H9 (cell line): Measurements from ENCODE around the gene UBR2. TPM values are rescaled to one million over a fixed set of nuclear protein-coding genes. Genes with fewer than 3 reads are reported as not detected.

Source experiments
- DNase-seq: peaks from one replicate; pipeline ENCODE4 v3.0.0-alpha.2; 2017
- H2AFZ ChIP-seq: one replicate; pipeline ENCODE4 v1.6.1; 2013; ENCODE audit warnings: mild to moderate bottlenecking, low read length, control low read depth, moderate library complexity
- H2AK5ac ChIP-seq: 2 replicates; pipeline ENCODE4 v1.6.1; 2013; ENCODE audit warnings: low read length, control low read depth, mixed read lengths; ENCODE audit not compliant: insufficient read length
- H2BK120ac ChIP-seq: one replicate; pipeline ENCODE4 v1.6.1; 2013; ENCODE audit warnings: low read depth, mild to moderate bottlenecking, low read length, control low read depth, inconsistent platforms; ENCODE audit not compliant: poor library complexity, severe bottlenecking
- H2BK12ac ChIP-seq: 2 replicates; pipeline ENCODE4 v1.6.1; 2013; ENCODE audit warnings: low read length, control low read depth, mixed read lengths, low read depth; ENCODE audit not compliant: insufficient read length
- H2BK15ac ChIP-seq: 2 replicates; pipeline ENCODE4 v1.6.1; 2013; ENCODE audit warnings: low read depth, low read length, control low read depth
- H2BK20ac ChIP-seq: one replicate; pipeline ENCODE4 v1.6.1; 2013; ENCODE audit warnings: low read depth, mild to moderate bottlenecking, low read length, control low read depth, inconsistent platforms; ENCODE audit not compliant: poor library complexity, severe bottlenecking
- H2BK5ac ChIP-seq: 2 replicates; pipeline ENCODE4 v1.6.1; 2013; ENCODE audit warnings: low read length, control low read depth, mixed read lengths; ENCODE audit not compliant: insufficient read length
- H3K14ac ChIP-seq: 2 replicates; pipeline ENCODE4 v1.6.1; 2013; ENCODE audit warnings: low read length, control low read depth; ENCODE audit not compliant: insufficient read depth
- H3K18ac ChIP-seq: 2 replicates; pipeline ENCODE4 v1.6.1; 2013; ENCODE audit warnings: low read depth, mild to moderate bottlenecking, mixed read lengths, low read length, control low read depth; ENCODE audit not compliant: insufficient read length
- H3K23ac ChIP-seq: 2 replicates; pipeline ENCODE4 v1.6.1; 2013; ENCODE audit warnings: low read length, control low read depth, mixed read lengths, low read depth; ENCODE audit not compliant: insufficient read length
- H3K23me2 ChIP-seq: 2 replicates; pipeline ENCODE4 v1.6.1; 2013; ENCODE audit warnings: low read depth, mild to moderate bottlenecking, mixed read lengths, low read length, control low read depth; ENCODE audit not compliant: insufficient read length, poor library complexity, severe bottlenecking
- H3K27ac ChIP-seq: 2 replicates; pipeline ENCODE4 v1.5.1; 2013; ENCODE audit warnings: low read length, control low read depth, mixed read lengths, low read depth; ENCODE audit not compliant: insufficient read length
- H3K27me3 ChIP-seq: 2 replicates; pipeline ENCODE4 v1.6.1; 2013; ENCODE audit warnings: low read length, control low read depth, inconsistent platforms; ENCODE audit not compliant: insufficient read depth
- H3K4ac ChIP-seq: 2 replicates; pipeline ENCODE4 v1.6.1; 2013; ENCODE audit warnings: low read depth, mild to moderate bottlenecking, control low read depth, inconsistent platforms, low read length, moderate library complexity
- H3K4me1 ChIP-seq: 2 replicates; pipeline ENCODE4 v1.6.1; 2013; ENCODE audit warnings: low read length, control low read depth, inconsistent platforms; ENCODE audit not compliant: insufficient read depth
- H3K4me2 ChIP-seq: 2 replicates; pipeline ENCODE4 v1.6.1; 2013; ENCODE audit warnings: low read length, control low read depth, mixed read lengths; ENCODE audit not compliant: insufficient read length, insufficient read depth
- H3K56ac ChIP-seq: 2 replicates; pipeline ENCODE4 v1.6.1; 2013; ENCODE audit warnings: low read depth, mild to moderate bottlenecking, mixed read lengths, low read length, control low read depth; ENCODE audit not compliant: insufficient read length
- H3K79me1 ChIP-seq: 2 replicates; pipeline ENCODE4 v1.6.1; 2013; ENCODE audit warnings: low read depth, mild to moderate bottlenecking, moderate library complexity, low read length, control low read depth, inconsistent platforms; ENCODE audit not compliant: insufficient read depth, poor library complexity, severe bottlenecking
- H3K79me2 ChIP-seq: 2 replicates; pipeline ENCODE4 v1.6.1; 2013; ENCODE audit warnings: low read length, control low read depth, inconsistent platforms; ENCODE audit not compliant: insufficient read depth
- H3K9ac ChIP-seq: 2 replicates; pipeline ENCODE4 v1.6.1; 2013; ENCODE audit warnings: low read length, control low read depth, mixed read lengths; ENCODE audit not compliant: insufficient read length; ENCODE audit errors: extremely low read depth
- H3K9me3 ChIP-seq: one replicate; pipeline ENCODE4 v1.6.1; 2013; ENCODE audit warnings: low read depth, low read length, inconsistent platforms; ENCODE audit not compliant: control insufficient read depth
- H3T11ph ChIP-seq: one replicate; pipeline ENCODE4 v1.6.1; 2013; ENCODE audit warnings: mild to moderate bottlenecking, low read length, control low read depth, inconsistent platforms
- H4K20me1 ChIP-seq: one replicate; pipeline ENCODE4 v1.6.1; 2013; ENCODE audit not compliant: control insufficient read depth, insufficient read length, insufficient read depth
- H4K5ac ChIP-seq: 2 replicates; pipeline ENCODE4 v1.6.1; 2013; ENCODE audit warnings: low read depth, mild to moderate bottlenecking, mixed read lengths, low read length, control low read depth; ENCODE audit not compliant: insufficient read length
- H4K8ac ChIP-seq: replicated peaks from 2 replicates; pipeline ENCODE4 v1.6.1; 2013; ENCODE audit warnings: low read length, control low read depth, mixed read lengths, low read depth; ENCODE audit not compliant: insufficient read length
- H4K91ac ChIP-seq: 2 replicates; pipeline ENCODE4 v1.6.1; 2013; ENCODE audit warnings: low read depth, mild to moderate bottlenecking, moderate library complexity, mixed read lengths, low read length, control low read depth; ENCODE audit not compliant: insufficient read length
- H3K27ac Mint-ChIP-seq, 3 experiments: 2 replicates in 2 of 3; 3 replicates in 1 of 3; pipeline ENCODE4 v1.8.0; 2020 to 2021; ENCODE audit warnings: mixed read lengths in 3 of 3, mild to moderate bottlenecking in 1 of 3, moderate library complexity in 1 of 3
- H3K27me3 Mint-ChIP-seq: 2 replicates; pipeline ENCODE4 v1.8.0; 2021; ENCODE audit warnings: low read depth, mild to moderate bottlenecking, moderate library complexity, mixed read lengths
- H3K36me3 Mint-ChIP-seq, 3 experiments: 2 replicates in 2 of 3; 3 replicates in 1 of 3; pipeline ENCODE4 v1.8.0; 2020 to 2021; ENCODE audit warnings: low read depth in 3 of 3, mixed read lengths in 3 of 3; ENCODE audit not compliant: insufficient read depth in 1 of 3
- H3K4me1 Mint-ChIP-seq, 2 experiments: 2 replicates each; pipeline ENCODE4 v1.8.0; 2020; ENCODE audit warnings: mixed read lengths in 2 of 2
- H3K4me3 Mint-ChIP-seq, 2 experiments: 2 replicates in 1 of 2; 3 replicates in 1 of 2; pipeline ENCODE4 v1.8.0; 2020 to 2021; ENCODE audit warnings: mild to moderate bottlenecking in 2 of 2, mixed read lengths in 2 of 2, moderate library complexity in 1 of 2
- H3K9me3 Mint-ChIP-seq, 2 experiments: 2 replicates in 1 of 2; 3 replicates in 1 of 2; pipeline ENCODE4 v1.8.0; 2020; ENCODE audit warnings: mild to moderate bottlenecking in 2 of 2, mixed read lengths in 2 of 2, moderate library complexity in 1 of 2
- WGBS: extraction: QIAGEN DNeasy Blood & Tissue Kit; methylation state at CpG from one replicate; pipeline ENCODE4 v1.1.7; 2013; ENCODE audit warnings: missing lambda C conversion rate, low lambda C conversion rate, mixed read lengths; ENCODE audit not compliant: insufficient read length; ENCODE audit errors: extremely low coverage; 5-methylcytosine and 5-hydroxymethylcytosine counted together
- total RNA-seq: library from RNA; stranded (reverse); gene quantifications from 2 replicates; pipeline ENCODE4 v1.2.1, GENCODE V29; 2021
- TF ChIP-seq, protein P1 (sequence below): fragments of 200-600 bp; sonication (generic); conservative IDR thresholded peaks from 3 replicates; pipeline ENCODE4 v1.8.0; 2021; ENCODE audit warnings: antibody characterized with exemption, mild to moderate bottlenecking

UBR2 gene
- total RNA-seq, 1 experiment from 2014 or later: 18.7 TPM

DNA sequence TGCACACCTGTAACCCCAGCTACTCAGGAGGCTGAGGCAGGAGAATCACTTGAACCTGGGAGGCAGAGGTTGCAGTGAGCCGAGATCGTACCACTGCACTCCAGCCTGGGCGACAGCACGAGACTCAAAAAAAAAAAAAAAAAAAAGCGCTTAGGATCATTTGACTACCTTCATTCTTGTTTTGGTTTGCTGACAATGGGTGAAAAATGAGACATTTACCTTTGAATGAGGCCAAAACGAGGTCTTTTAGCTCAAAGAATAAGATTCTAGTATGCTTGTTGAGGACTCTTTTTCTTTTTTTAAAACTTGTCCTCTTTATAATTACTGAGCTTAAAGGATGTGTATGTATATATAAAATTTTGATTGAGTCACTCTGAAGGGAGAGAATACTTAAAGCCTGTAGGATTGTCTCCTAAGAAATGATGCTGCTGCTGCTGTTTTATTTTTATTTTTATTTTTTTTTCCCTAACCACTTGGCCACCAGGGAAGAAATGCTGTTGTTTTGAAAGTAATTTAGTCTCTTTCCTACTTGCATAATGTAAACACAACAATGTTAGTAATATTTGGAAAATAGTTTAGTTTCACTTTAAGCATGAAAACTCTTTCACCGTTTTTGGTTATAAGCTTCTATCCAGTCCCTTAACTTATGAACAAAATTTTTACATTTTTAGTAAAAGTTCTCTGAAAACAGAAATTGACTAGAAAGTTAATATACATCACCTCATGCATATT, 7.9 kb downstream of the UBR2 start:
- H3K4me2 ChIP-seq: no peak overlapping the region
- no peak overlapping the region for H3K14ac ChIP-seq
- H3K9ac ChIP-seq: no peak overlapping the region
- H3K27me3 Mint-ChIP-seq: no peaks in the 10 kb centered on the region
- H3K36me3 Mint-ChIP-seq: peaks cover 2 to 19% (median 17%) of the 10 kb centered on the region in 3 experiments; a peak in 5 of 7 replicates
- H3K9me3 ChIP-seq: no peaks in the 10 kb centered on the region
- H4K5ac ChIP-seq: no peak overlapping the region
- H2AFZ ChIP-seq: no peak overlapping the region
- no peak overlapping the region for H2BK5ac ChIP-seq
- H2BK20ac ChIP-seq: no peak overlapping the region
- H3K79me2 ChIP-seq: peaks cover 4% of the 10 kb centered on the region; the same call in 1 of the 2 replicates
- WGBS: no CpG with 5 or more reads among the region's 7 CpGs
- no peak overlapping the region for H3K18ac ChIP-seq
- H4K91ac ChIP-seq: no peak overlapping the region
- H4K8ac ChIP-seq: no peak overlapping the region
- TF ChIP-seq, protein P1, sequence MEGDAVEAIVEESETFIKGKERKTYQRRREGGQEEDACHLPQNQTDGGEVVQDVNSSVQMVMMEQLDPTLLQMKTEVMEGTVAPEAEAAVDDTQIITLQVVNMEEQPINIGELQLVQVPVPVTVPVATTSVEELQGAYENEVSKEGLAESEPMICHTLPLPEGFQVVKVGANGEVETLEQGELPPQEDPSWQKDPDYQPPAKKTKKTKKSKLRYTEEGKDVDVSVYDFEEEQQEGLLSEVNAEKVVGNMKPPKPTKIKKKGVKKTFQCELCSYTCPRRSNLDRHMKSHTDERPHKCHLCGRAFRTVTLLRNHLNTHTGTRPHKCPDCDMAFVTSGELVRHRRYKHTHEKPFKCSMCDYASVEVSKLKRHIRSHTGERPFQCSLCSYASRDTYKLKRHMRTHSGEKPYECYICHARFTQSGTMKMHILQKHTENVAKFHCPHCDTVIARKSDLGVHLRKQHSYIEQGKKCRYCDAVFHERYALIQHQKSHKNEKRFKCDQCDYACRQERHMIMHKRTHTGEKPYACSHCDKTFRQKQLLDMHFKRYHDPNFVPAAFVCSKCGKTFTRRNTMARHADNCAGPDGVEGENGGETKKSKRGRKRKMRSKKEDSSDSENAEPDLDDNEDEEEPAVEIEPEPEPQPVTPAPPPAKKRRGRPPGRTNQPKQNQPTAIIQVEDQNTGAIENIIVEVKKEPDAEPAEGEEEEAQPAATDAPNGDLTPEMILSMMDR: no peak
- no peak overlapping the region for H3T11ph ChIP-seq
- no peak overlapping the region for H2BK12ac ChIP-seq
- H2BK15ac ChIP-seq: no peak overlapping the region
- no peaks in the 10 kb centered on the region for H4K20me1 ChIP-seq
- H2BK120ac ChIP-seq: no peak overlapping the region
- no peaks in the 10 kb centered on the region for H3K9me3 Mint-ChIP-seq
- H3K4me1 Mint-ChIP-seq: peaks cover 0 to 5% of the 10 kb centered on the region in 2 experiments; a peak in 1 of 4 replicates
- H3K79me1 ChIP-seq: peaks cover 3% of the 10 kb centered on the region
- H3K23me2 ChIP-seq: no peaks in the 10 kb centered on the region
- H3K4ac ChIP-seq: no peak overlapping the region
- H3K4me3 Mint-ChIP-seq: no peak overlapping the region
- H3K27ac ChIP-seq: no peak overlapping the region
- H2AK5ac ChIP-seq: no peak overlapping the region
- no peaks in the 10 kb centered on the region for H3K27me3 ChIP-seq
- H3K56ac ChIP-seq: no peak overlapping the region
- DNase-seq: no peak
- H3K27ac Mint-ChIP-seq: no peak overlapping the region; a peak in 1 of 7 replicates
- no peak overlapping the region for H3K23ac ChIP-seq
- H3K4me1 ChIP-seq: no peaks in the 10 kb centered on the region
